Measurements from ENCODE around the gene RGS13.
"Not testable (repeated sequence)": the region's sequence is repeated elsewhere in the genome, so short reads cannot be mapped to it uniquely, and the experiment has no call there.

Gene RGS13

DNA sequence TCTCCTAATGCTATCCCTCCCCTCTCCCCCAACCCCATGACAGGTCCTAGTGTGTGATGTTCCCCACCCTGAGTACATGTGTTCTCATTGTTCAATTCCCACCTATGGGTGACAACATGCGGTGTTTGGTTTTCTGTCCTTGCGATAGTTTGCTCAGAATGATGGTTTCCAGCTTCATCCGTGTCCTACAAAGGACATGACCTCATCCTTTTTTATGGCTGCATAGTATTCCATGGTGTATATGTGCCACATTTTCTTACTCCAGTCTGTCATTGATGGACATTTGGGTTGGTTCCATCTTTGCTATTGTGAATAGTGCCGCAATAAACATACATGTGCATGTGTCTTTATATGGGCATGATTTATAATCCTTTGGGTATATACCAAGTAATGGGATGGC, 47.1 kb downstream of the RGS13 start:
- not testable (repeated sequence) for DNase-seq

GRCh38 chr1:192689459-192689858, 53.5 kb downstream of the RGS13 start:
- DNase-seq = no peak

DNA sequence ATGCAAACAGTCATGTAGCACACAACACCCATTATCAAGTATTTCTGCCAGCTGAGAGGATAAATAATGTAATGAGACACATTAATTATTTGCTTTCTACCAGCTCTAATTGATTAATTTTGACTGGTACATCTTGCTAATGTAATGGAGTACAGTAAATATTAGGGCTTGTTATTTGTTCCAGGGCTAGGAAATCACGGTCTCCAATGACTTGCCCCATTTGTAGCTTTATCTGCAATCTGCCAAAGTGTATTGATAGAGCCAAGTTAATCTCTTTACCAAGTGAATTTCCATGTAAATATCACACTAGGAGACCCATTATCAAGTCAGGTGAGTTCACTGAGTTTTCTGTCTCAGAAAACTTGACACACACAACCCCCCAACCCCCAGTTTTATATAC, 55.1 kb downstream of the RGS13 start:
- peak in 1 of 2 experiments; percentile 38 for DNase-seq

DNA sequence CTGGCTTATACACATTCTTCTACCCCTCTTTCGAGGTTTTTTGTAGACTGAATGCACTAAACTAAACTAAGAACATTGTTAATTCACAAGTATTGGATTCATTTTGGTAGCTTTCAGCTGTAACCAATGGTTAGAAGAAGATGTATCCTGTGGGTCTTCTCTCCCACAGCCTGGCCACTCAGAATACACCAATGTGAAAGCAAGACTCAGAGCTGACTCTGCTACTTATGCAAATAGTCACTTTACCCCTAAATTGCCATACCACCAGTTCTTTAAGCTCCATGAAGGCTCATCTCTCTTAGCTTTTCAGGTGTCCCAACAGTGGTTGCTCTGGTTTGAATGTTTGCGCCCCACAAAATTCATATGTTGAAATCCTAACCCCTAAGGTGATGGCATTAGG, 60.1 kb downstream of the RGS13 start:
- DNase-seq = no peak

GRCh38 chr1:192697771-192698170, 61.8 kb downstream of the RGS13 start:
- DNase-seq = no peak

GRCh38 chr1:192698731-192699130, 62.8 kb downstream of the RGS13 start:
- no peak for DNase-seq

DNA sequence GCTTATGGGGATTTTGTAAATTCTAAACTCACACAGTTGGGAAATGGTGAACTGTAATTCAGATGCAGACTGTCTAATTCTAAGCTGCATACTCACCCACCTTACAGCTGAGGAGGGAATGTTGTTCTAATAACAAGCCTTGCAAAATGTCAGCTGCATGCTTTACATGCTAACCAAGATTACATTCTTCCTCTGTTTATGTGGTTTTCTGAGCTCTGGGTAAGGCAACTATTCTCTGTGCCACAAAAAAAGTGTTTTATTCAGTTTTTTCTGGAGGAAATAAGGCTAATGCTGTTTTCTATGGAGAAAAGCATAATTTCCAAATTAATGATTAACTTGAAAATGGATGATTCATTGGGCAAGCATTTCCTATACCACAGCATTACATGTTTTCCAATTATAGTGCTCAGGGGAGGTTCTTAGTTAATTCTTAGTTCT, 64.9 kb downstream of the RGS13 start:
- DNase-seq = no peak

- no peak for DNase-seq
These were observed 66.4 kb downstream of the RGS13 start for GRCh38 chr1:192702212-192702902.

GRCh38 chr1:192703283-192704206, 67.6 kb downstream of the RGS13 start:
- no peak for DNase-seq

GRCh38 chr1:192705510-192705909, 69.6 kb downstream of the RGS13 start:
- no peak for DNase-seq

GRCh38 chr1:192706936-192707335, 71.0 kb downstream of the RGS13 start:
- DNase-seq = no peak

DNA sequence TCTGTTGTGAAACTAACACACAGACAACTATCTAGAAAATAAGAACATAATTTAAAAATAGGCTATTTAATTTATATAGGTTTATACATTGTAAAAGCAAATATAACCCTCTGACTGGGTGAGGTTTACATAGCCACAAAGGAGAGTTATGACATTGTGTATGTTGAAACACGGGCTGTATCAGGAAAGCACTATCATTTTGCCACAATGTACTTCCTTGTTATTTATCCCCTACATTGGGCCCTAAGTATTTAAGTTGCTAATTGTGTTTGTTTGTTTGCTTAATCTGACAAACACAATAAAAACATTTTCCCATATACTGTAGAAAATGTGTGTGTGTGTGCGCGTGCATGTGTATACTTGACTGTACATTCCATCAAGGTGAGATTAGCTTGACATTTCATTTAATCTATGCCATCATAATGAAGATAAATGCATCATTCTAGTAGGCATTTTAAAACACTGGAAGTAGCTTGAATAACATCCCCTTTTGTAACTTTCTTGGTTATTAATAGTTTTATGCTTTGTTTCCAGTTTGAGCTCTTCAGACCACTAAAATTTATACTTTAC, 72.1 kb downstream of the RGS13 start:
- DNase-seq = no peak

DNA sequence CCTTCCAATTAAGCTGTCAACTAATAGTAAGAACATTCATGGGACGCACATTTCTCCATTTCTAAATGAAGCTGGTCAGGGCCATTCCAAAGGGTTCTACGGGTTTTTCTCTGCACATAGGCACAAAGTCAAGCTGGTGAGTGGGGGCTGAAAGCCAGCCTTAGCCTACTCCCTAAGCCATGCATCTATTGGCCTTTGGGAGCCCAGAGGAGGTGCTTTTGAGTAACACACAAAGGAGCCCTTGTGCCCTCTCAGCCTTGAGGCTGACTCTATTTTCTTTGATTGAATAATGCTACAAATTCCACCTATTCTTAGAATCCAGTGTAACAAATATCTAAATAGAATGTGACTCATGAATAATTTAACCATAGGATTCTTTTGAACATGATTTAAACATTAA, 73.6 kb downstream of the RGS13 start:
- no peak for DNase-seq

All from NCI-H2081 (cell line).